Pons (tissue), 1 donor: ENCODE data around the gene MBTPS2.
A peak's percentile ranks its signal among the peaks of the same experiment; 100 is the strongest.
"Not testable (repeated sequence)": the region's sequence is repeated elsewhere in the genome, so short reads cannot be mapped to it uniquely, and the experiment has no call there.

Source experiments
- DNase-seq: peaks from one replicate; pipeline ENCODE4 v3.0.0-alpha.2; 2016; ENCODE audit warnings: low spot score

The MBTPS2 gene

DNA sequence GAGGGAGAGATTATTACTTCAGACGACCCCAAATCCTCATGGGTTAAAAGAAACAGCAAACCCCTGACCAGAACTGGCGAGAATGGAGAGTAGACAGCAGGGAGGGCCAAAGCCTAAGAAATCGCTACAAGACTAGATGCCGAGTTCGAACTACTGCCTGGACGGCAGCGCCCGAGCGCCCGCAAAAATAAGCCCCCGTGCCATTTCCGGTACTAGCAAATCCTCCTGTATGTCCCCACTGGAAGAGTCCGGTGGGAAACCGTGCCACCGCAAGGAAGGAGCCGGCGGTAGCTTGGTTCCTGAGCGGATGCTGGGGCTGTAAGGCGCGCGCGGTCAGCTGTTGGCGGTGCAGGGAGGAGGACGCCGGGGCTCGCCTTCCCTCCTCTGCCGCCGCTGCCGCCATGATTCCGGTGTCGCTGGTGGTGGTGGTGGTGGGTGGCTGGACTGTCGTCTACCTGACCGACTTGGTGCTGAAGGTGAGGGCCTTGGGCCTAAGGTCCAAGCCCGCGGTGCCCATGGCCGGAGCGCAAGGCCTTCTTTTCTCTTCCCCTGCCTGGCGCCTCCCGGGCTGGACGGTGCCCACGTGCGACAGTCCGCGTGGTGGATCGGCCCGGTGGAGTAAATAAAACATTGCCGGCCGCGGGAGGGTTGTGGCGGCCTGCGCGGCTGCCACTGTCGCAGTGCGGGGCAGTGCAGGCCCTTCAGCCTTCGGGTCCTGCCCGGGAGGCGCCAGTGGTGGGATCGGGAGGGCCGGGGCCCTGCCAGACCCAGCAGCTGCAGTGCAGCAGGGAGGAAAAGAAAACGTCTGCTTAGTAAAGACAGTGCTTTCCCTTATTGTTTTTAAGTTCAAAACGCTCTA is at the start of gene MBTPS2:
Gene MBTPS2 (plus strand): TSS at position 284 of the 859 bp plus-strand sequence. CDS start 118 bp downstream, at position 402.
- peak; percentile 74 for DNase-seq

- DNase-seq, result no peak
These were observed 40.7 kb upstream of the MBTPS2 start for GRCh38 chrX:21798677-21799219.

- DNase-seq, result no peak
These were observed 39.6 kb upstream of the MBTPS2 start for GRCh38 chrX:21799767-21800166.

DNA sequence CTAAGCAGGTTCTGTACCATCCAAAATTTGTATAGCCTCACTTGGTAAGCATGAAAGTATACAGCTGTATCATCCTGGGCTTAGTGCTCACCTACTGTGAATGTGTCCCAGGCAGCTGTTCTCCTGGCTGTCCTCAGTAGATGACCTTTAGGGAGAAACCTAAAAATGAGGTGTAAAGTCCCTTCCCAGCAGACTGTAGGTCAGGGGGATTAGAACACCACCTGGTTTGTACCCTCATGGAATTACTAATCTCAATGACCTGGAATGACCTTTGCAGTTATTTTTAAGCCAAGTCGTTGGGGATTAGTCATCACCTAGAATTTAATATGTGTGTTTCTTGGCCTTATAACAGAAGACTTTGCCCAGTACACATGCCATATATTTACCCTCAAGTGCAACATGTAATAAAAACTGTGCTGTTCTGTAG is 39.1 kb upstream of the MBTPS2 start:
- no peak for DNase-seq

DNA sequence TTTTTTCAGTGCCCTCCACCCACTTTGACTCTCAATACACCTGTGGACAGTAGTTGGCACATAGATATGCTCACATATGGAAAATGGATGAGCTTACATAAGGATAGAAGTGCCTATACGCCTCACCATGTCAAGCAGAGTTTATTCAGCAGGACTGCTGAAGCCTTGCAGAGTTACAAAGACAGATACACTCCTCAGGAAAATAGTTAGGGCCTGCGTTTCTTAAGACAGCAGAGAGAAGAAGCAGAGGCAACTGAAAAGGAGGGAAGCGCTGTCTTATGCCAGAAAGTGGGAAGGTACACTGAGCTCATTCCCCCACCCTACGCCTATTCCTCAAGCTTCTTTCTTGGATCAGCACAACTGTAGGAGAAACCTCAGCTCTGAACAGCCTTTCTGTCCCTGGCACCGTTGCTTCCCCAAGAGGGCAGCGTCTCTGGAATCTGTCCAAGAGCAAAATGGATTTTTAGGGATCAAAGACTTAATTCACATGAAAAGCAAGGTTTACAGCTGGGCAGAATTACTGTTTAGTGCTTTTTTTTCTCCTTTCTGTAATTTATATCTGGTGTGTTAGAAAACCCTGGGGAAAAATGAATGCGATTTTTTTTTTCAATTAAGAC is 37.3 kb upstream of the MBTPS2 start:
- no peak for DNase-seq

DNA sequence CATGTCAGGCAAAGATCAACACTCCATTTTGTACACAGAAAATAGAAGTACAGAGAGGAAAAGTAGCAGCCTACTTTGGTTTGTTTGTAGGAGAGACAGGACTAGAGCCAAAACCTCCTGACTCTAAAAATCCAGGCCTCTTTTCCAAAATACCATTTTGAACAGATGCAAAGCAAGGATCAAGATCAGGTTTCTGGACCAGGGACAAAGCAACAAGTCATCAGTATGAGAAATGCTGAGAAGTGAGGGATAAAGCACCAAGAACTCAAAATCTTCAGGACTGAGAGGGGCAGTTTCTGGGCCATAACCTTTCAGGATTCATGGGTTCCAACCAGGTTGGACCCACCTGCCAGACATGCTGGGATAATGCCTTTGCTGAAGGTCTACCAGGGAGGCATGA is 36.6 kb upstream of the MBTPS2 start:
- DNase-seq, result no peak

DNA sequence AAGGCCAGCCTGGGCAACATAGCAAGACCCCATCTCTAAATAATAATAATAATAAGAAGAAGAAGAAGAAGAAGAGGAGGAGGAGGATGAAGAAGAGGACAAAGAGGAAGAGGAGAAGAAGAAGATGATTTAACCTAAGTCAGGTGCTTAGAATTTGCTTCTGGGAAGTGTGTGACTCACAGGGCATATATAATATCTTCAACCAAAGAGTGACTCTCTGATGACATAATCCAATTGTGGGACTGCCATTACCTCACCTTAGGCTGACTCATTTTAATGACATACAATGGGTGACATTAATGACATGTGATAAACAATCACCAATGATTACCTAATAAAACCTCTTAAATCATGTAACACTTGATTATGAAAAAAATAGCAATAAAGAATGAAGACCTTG is 32.7 kb upstream of the MBTPS2 start:
- no peak for DNase-seq

DNA sequence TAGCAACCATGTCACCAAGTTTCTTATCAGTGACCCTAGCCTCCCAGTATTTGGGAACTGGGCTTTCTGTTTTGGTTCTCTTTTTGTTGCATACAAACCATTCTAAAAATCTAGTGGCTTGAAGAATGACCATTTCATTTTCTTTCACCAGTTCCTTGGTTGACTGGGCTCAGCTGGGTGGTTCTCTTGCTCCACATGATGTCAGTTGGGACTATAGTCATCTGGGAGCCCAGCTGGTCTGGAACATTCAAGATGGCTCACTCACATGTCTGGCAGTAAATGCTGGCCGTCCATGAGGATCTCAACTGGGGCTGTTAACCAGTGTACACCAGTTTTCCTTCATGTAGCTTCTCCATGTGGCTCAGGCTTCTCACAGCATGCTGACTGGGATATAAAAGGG is 27.6 kb upstream of the MBTPS2 start:
- DNase-seq, result no peak

DNA sequence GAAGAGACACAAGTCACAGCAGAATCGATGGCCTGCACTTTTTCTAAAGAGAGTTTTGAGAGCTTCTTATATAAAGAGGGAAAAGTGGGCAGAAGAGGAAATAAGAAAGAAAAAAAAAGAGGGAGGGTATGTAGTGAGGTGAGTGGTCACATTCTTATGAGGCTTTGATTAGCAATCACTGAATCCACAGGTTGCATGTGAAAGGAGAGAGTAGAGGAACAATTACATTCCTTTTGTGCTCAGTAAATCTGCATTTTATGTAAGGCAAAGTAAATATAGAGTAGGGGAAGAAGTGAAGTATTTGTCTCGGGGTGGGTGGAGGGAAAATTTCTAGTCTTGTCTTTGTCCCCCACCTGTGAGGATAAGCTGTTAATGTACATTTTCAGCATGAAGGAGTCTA is 26.8 kb upstream of the MBTPS2 start:
- no peak for DNase-seq

DNA sequence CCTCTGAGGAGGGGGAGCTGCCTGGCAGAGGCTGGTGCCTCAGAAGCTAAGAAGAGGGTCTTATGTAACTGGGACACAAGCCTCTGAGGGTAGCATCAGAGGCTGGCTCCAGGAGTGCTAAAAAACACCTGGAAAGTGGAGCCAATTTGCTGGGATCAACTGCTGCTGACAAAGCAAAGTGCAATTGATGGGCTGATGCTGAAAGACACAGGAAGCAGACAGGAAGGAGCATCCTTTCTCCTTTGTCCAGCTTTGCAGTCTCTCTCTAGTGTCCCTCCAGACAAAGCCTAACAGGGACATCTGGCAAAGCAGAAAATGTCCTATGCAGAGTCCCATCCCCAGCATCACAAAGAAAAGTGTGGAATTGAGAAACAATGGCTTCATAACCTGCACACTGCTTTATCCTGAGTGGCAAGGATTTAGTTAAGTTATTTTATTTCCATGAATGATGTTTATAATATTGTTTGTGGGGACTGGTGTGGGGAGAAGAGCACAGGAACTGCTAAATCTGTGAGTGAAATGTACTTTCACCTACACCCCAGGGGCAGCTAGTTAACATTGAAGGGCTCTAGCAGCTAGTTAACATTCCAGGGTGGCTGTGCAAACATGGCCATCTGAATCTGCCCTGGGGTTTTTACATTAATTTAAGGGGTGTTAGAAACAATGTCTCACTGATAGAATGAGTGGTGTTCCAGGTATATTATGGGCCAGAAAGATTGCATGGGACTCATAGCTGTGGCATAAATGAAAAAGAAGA is 25.6 kb upstream of the MBTPS2 start:
- no peak for DNase-seq

DNA sequence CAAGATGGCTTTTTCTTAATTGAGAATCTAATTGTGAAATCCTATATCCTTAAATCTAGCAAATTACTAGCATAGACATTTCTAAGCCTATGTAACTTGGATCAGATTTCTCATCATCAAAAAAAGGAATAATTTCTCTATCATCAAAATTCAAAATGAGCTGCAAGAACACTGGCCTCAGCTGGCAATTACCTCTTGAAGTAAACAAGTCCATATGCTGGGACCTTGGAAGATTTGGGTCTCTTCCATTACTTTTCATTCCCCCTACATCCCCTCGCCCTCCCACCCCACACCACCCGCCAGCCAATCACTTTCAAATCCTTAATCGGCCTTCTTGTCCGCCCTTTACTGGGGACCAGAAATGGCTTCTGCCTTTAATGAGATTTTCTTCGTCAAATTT is 23.3 kb upstream of the MBTPS2 start:
- no peak for DNase-seq

DNA sequence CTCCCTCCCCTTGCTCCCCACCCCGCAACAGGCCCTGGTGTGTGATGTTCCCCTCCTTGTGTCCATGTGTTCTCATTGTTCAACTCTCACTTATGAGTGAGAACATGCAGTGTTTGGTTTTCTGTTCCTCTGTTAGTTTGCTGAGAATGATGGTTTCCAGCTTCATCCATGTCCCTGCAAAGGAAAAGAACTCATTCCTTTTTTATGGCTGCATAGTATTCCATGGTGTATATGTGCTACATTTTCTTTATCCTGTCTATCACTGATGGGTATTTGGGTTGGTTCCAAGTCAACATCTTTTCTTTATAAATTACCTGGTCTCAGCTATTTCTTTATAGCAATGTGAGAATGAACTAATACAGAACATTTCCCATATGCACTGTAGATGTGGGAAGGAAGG is 19.2 kb upstream of the MBTPS2 start:
- not testable (repeated sequence) for DNase-seq

GRCh38 chrX:21821875-21822274 is 17.5 kb upstream of the MBTPS2 start:
- no peak for DNase-seq

GRCh38 chrX:21831496-21831895 is 7.9 kb upstream of the MBTPS2 start:
- no peak for DNase-seq

DNA sequence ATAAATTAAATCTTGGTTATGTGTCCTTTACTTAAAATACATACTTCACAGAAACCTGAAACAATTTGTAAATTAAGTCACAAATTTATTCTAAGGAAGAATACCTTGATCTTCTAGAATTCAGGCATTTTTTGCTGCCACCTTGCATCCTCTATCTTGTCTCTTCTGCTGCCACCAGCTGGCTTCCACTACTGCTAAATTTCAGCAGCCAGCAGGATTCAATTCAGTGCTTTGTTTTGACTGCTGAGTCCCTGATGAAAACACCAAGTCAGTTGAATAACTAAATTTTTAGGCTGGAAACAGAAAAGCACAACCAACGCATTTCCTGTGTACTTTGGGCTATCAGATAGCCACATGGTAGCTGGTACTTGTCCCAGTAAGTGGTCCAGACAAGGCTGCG is 2.4 kb upstream of the MBTPS2 start:
- DNase-seq, result peak; percentile 36

GRCh38 chrX:21838937-21839333 is 482 bp upstream of the MBTPS2 start:
- DNase-seq, result no peak

- DNase-seq, result no peak
These were observed 752 bp downstream of the MBTPS2 start for GRCh38 chrX:21840193-21840545.

- DNase-seq, result no peak
These were observed 3.8 kb downstream of the MBTPS2 start for GRCh38 chrX:21843179-21843578.

GRCh38 chrX:21845096-21845495 is 5.7 kb downstream of the MBTPS2 start:
- no peak for DNase-seq

DNA sequence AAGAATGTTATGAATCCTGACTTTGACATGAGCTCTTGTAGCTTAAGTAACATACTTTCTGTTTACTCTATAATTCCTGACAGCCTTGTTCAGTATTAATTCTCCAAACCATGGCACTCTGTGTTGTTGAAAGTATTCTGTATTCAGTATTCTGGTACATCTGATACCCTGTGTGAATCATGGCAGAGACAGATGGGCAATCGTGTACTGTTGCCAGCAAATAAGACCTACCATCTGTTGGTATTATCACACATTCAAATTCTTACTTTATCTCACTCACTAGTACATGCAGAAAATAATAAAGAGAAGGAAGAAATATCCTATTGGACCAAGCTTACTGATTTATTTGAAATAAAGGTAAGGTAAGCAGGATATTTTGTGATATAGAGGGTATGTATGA is 7.9 kb downstream of the MBTPS2 start:
- DNase-seq, result no peak

- DNase-seq, result no peak
These were observed 14.2 kb downstream of the MBTPS2 start for GRCh38 chrX:21853578-21853977.

GRCh38 chrX:21855937-21856415 is 16.6 kb downstream of the MBTPS2 start, which contains the start of gene YY2:
Gene YY2, plus strand, starts transcription at chrX:21855987. Its CDS starts 498 bp downstream, at chrX:21856485.
- no peak for DNase-seq
